Tibial nerve (tissue), 4 donors: ENCODE measurements around the gene ENDOV.

ENCODE experiments used
- CTCF ChIP-seq, 5 experiments: fragments of 200-600 bp in 3 of 5; fragments of 450-650 bp in 2 of 5; sonication (generic) in 3 of 5; IDR thresholded peaks; one replicate each; pipeline ENCODE4 v1.5.1; 2016 to 2019; ENCODE audit warnings: antibody characterized with exemption in 5 of 5, mild to moderate bottlenecking in 3 of 5, moderate library complexity in 2 of 5
- EP300 ChIP-seq, 2 donors: sonication (generic); formaldehyde crosslinking; IDR thresholded peaks; one replicate each; pipeline ENCODE4 v1.6.1; 2017; ENCODE audit warnings: antibody characterized with exemption in 2 of 2, mild to moderate bottlenecking in 1 of 2
- POLR2A ChIP-seq, 2 donors: fragments of 450-650 bp; IDR thresholded peaks; one replicate each; pipeline ENCODE4 v1.6.1; 2017; ENCODE audit warnings: antibody characterized with exemption in 2 of 2, mild to moderate bottlenecking in 2 of 2, moderate library complexity in 2 of 2

DNA sequence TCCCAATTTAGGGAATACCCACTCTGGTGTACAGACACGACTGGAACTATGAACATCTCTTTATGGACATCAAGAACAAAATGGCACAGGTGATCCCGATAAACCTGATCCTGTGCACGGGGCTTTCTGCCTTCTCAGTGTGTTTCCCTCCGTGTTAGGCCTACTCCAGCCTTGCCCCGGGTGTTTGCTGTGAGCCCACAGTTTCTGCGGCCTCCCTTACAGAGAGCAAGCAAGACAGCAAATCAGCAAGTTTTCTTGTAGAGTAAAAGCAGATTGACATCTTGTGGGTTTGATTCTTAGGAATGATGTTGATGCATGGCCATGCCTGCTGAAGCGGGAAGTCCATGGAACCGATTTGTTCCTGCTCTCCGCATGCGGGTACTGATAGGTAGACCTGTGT, 26.4 kb upstream of the ENDOV start:
- no peak for TF ChIP-seq EP300 (IDR thresholded peaks at IDR 0.05)
- no peak for TF ChIP-seq CTCF (IDR thresholded peaks at IDR 0.05)
- TF ChIP-seq POLR2A (IDR thresholded peaks at IDR 0.05) = no peak
